Activated CD4-positive, CD25-positive, alpha-beta regulatory T cell treated with anti-CD3 and anti-CD28 coated beads, Interleukin-2, amount 50 U/mL, for 72 hours (primary cell): ENCODE data around the gene NDUFAF5.

Experiments used
- DNase-seq: peaks from one replicate; pipeline ENCODE4 v3.0.0; 2021

The NDUFAF5 gene

GRCh38 chr20:13825465-13825864 is 40.6 kb downstream of the NDUFAF5 start:
- DNase-seq = no peak

GRCh38 chr20:13831476-13831875 is 46.6 kb downstream of the NDUFAF5 start:
- no peak for DNase-seq

GRCh38 chr20:13838664-13839063 is 53.8 kb downstream of the NDUFAF5 start:
- no peak for DNase-seq

GRCh38 chr20:13839421-13840092 is 54.7 kb downstream of the NDUFAF5 start:
- no peak for DNase-seq

- no peak for DNase-seq
Observed at GRCh38 chr20:13840093-13840465, 55.3 kb downstream of the NDUFAF5 start.

DNA sequence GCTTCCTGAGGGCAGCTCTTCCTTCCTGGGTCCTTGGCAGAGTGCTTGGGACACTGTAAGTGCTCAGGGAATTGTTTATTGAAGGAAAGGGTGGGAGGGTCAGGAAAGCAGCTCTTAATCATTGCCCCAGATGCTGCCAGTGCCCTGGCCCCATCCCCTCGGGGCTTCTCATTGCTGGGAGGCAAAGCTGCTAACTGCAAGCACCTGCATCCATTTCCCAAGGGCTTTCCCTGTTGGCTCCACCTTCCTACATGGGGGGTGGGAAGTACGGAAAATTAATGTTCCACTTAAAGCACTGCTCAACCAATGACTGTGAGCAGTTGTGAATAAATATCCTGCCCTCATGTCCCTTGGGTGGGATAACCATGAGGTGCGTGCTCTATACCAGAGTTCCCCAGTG is 56.4 kb downstream of the NDUFAF5 start:
- DNase-seq = no peak

GRCh38 chr20:13844296-13844695 is 59.5 kb downstream of the NDUFAF5 start:
- DNase-seq = no peak

DNA sequence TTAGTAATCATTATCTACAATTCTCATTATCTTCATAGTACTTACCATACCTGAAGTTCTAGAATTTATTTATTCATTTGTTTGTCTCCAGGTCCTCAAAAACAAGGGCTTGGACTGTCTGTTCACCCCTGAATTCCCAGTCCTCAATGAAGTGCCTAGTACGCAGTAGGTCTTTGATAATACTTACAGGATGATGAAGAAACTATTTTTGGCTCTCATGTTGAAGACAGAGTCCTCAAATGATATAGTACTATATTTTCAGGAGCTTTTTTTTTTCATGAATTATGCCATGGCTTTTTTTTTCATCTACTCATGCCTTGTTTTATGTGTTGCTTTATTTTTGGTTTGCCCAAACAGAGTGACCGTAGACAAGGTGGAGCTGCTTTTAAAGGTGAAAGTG is 66.5 kb downstream of the NDUFAF5 start:
- DNase-seq = no peak

DNA sequence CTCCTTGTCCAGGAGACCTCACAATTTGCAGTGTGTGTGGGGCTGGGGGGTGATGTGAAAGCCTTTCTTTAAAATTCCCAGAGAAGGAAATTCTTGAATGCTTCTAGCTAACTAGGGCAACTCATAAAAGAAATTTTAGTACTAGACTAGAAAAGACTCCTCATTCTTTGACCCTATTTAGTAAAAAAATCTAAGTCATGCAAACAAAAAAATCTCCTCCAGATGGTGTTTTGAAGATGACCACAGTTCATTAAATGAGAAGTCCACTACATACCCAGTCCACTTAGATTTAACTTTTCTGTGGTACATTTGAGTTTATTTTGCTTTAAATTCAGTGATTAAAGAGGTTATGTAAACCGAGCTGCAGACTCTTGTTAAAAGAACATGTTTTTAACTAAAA is 67.5 kb downstream of the NDUFAF5 start:
- no peak for DNase-seq

DNA sequence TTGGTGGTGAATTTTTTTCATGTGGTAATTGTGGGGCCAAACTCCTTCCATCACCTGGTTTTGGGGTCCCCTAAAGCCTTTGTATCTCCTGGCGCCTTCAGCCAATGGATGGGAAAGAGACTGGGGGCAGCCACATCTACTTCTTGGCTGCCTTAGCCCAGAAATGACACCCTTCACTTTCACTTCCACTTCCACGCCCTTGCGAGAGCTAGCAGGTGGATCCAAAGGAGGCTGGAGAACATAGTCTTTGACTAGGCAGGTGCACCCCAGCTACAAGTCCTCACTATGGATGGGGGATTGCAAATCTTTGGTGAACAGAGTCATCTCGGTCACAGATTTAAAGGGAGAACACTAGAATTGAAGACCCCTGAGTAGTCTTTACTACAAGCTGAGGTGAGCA is 70.8 kb downstream of the NDUFAF5 start:
- DNase-seq = no peak

DNA sequence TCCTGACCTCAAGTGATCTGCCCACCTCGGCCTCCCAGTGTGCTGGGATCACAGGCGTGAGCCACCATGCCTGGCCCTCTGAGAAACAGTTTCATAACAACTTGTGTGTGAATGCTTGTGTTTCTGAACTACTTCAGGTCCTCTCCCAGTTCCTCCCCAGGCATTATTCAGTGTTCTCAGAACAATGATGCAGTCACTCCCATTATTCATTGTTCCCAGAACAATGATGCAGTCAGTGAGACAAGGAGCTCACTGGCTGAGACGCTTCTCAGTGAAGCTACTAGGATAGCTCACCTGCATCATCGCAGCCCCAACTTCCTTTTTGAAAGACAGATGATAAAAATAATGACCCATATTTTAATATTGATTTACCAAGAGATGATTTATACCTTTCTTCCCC is 71.5 kb downstream of the NDUFAF5 start:
- no peak for DNase-seq

GRCh38 chr20:13857304-13857703 is 72.5 kb downstream of the NDUFAF5 start:
- DNase-seq = no peak

DNA sequence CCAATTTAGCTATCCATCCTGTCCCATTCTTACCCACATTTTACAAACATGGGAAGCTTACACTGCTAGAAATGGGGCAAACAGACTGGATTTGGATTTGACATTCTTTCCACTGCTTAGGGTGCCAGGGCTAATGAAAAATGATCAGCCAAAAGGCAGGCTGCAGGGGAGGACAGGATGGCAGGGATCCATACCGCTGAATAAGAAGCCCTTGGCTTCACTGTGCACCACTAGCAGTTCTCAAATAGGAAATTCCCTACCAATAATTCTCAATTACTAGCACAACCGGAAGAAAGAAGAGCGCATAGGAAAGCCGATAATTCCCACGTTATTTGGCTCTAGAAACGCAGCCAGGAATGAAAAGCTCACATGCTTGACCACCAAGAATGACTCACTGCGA is 73.1 kb downstream of the NDUFAF5 start:
- no peak for DNase-seq

- DNase-seq = no peak
Observed at GRCh38 chr20:13858439-13858838, 73.6 kb downstream of the NDUFAF5 start.

- DNase-seq = no peak
Observed at GRCh38 chr20:13858871-13859270, 74.0 kb downstream of the NDUFAF5 start.

DNA sequence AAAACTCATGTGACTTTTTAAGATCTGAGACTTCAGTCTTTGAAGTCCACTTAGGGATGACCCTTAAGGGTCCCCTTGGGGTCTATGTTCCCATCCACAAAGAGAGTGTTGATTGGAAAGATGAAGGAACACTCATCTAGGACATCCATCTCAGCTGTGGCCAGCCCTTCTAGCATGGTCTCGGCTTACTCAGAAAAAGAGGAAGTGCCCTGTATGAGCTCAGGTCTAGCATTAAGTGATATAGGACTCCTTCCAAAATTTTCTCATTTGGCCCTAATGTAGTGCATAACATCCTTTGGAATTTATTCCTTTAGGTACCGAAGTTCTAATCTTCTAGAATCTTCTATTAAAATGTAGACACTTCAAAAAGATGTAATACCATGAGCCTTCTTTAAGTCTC is 77.4 kb downstream of the NDUFAF5 start:
- no peak for DNase-seq

DNA sequence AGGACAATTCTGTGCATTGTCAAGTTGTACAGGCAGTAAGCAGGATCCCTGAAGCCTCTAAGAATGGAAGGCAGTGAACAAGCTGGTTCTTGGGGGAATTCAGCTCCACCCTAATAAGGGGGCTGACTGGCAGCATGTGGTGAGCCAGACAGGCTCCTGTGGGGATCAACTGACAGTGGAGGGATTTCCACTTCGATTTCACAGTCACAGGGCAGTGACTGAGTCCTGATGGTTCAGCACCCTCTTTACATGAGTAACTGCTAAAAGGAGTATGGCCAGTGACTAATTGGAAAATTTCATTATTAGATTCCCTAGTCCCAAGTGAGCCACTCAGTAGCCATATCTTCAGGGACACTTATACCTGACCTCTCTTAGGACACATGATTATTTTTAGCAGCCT is 78.4 kb downstream of the NDUFAF5 start:
- no peak for DNase-seq

GRCh38 chr20:13865156-13865555 is 80.3 kb downstream of the NDUFAF5 start:
- DNase-seq = no peak

DNA sequence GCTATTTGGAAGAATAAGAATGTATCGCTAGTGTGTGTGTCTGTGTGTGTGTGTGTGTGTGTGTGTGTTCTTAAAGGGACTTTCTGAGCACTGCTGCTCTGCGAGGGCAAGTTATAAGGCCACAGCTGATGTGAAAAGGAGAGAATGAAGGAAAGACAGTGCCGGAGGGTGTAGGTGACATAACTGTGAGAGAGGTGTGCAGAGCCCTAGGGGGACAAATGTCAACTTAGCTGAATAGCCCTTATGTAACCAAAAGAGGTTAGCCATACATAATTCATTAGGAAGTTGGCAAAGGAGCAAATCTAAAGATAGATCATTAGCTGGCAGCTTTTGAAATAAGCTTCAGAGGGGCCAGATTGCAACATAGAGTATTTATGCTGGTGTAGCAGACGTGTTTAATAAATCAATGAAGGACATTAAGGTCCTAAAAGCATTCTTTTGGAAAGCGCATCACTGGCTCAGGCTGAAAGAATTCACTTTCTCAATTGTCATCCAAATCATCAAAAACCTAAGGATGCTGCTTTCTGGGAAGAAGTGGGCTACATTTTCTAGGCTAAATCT is 81.0 kb downstream of the NDUFAF5 start:
- DNase-seq = no peak

GRCh38 chr20:13868331-13868730 is 83.5 kb downstream of the NDUFAF5 start:
- no peak for DNase-seq

- DNase-seq = no peak
Observed at GRCh38 chr20:13870170-13870748, 85.4 kb downstream of the NDUFAF5 start.
